PFSK-1 (cell line): ENCODE data around the gene PRR36.

Experiments used
- FOXP2 ChIP-seq: optimal IDR thresholded peaks from 2 replicates; pipeline ENCODE3; 2011; ENCODE audit warnings: borderline replicate concordance, control low read depth, inconsistent platforms; ENCODE audit not compliant: insufficient read depth; ENCODE audit errors: extremely low read length, extremely low read depth
- POLR2AphosphoS5 ChIP-seq: IDR thresholded peaks from 2 replicates; pipeline ENCODE4 v1.6.1; 2012; ENCODE audit warnings: low read depth, mild to moderate bottlenecking, control low read depth, low read length, moderate library complexity
- SIN3A ChIP-seq: IDR thresholded peaks from 2 replicates; pipeline ENCODE4 v1.6.1; 2012; ENCODE audit warnings: mild to moderate bottlenecking, low read length, moderate library complexity, borderline replicate concordance; ENCODE audit not compliant: insufficient read depth
- TAF1 ChIP-seq: IDR thresholded peaks from 2 replicates; pipeline ENCODE4 v1.6.1; 2012; ENCODE audit warnings: low read length, control low read depth, borderline replicate concordance; ENCODE audit not compliant: insufficient read depth

DNA sequence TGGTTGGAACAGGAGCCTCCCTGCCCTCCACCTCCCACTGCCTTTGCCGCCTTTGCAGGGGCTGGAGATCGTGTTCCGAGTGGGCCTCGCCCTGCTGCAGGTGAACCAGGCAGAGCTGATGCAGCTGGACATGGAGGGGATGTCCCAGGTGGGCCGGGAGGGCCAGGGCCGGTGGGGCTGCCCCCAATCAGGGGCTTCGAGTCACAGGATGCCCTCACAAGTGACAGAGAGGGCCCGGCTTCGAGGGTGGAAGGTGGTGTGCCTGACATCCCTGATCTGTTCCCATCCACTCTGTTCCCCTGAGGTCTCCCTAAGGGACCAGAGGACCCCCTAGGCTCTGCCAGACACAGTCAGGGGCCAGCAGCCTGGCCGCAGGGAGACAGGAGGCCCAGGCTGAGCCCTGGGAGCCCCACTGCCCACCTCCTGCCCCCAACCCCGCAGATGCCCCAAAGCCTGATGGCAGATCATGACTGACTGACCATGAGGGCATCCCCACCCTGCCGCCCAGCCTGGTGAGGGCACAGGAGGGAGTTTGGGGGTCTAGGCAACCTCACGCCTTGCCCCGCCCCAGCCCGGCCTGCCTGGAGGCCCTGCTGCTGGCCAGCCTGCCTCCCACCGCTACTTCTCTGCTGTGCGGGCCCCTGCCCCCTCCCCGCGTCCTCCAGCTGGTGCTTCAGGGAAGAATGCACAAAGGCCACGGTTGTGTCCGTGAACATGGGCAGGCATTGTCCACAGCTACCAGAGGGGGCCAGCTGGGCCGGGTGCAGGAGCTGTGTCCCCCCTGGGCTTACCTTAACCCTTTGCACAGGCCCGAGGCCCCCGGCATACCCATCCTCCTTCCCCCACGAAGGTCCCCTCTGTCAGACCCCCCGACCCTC, 22.3 kb downstream of the PRR36 start:
- TF ChIP-seq TAF1, result no peak
- TF ChIP-seq SIN3A, result no peak
- no peak for TF ChIP-seq POLR2AphosphoS5
- no peak for TF ChIP-seq FOXP2
